ENCODE results near the gene C1orf232.

The C1orf232 gene

GRCh38 chr1:26124418-26125331 is 44.1 kb downstream of the C1orf232 start:
- no peak for DNase-seq (ENCODE audit: low read depth)

- no peak for DNase-seq (ENCODE audit: low read depth)
Observed at GRCh38 chr1:26122988-26123973, 45.5 kb downstream of the C1orf232 start.

DNA sequence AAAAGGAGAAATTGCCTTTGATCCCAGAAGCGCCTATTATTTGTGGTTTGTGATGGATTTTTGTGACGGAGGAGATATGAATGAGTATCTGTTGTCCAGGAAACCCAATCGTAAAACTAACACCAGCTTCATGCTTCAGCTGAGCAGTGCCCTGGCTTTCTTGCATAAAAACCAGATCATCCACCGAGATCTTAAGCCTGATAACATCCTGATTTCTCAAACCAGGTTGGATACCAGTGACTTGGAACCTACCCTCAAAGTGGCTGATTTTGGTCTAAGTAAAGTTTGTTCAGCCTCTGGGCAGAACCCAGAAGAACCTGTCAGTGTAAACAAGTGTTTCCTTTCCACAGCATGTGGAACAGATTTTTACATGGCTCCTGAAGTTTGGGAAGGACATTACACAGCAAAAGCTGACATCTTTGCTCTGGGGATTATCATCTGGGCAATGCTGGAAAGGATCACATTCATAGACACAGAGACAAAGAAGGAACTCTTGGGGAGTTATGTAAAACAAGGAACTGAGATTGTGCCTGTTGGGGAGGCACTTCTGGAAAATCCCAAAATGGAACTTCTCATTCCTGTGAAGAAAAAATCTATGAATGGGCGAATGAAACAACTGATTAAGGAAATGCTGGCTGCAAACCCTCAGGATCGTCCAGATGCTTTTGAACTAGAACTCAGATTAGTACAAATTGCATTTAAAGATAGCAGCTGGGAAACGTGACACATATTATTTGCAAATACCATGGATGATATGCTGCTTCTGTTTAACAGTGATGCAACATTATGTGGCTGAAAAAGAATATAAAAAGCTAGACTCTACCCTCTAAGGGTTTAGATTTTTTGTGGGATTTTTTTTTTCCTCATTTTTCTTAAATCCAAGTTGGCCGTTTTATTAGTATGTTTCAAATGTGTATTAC is 46.6 kb downstream of the C1orf232 start:
- DNase-seq (ENCODE audit: low read depth) = no peak

DNA sequence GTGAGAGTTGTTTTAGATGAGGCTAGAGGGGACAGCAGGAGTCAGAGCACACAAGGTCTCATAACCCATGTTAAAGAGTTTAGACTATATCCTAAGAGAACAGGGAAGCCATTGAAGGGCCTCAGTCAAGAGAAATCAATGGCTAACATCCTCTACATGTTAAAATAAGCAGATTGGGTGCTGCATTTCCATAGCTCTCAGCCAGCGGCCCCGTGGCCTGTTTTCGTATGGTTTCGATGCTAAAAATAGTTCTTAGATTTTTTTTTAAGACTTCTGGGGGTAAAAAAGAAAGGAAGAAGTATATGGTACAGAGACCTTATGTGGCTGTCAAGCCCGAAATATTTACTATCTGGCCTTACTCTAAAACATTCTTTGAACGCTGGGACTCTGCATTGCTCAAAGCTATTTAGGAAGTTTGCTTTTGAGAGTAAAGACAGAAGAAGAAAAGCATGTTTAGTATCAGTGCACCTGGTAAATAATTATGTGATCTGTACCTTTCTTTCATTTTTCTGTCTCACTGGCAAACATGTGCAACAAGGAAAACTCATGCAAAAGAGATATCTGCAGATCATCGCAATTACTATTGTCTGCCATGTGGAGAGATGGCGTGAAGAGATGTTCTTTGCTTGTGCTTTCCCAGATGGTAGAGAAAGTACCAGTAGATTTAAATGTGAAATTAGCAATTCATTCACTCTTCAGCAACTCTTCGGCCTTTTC is 48.7 kb downstream of the C1orf232 start:
- DNase-seq (ENCODE audit: low read depth) = no peak

- DNase-seq (ENCODE audit: low read depth) = no peak
Observed at GRCh38 chr1:26114165-26114927, 54.4 kb downstream of the C1orf232 start.

All from HS-27A (cell line).